GM10266 (cell line): ENCODE data around the gene DYRK3.

Experiments
- DNase-seq: peaks from one replicate; pipeline ENCODE4 v3.0.0; 2012; ENCODE audit errors: extremely low spot score
- CTCF ChIP-seq: IDR thresholded peaks from 2 replicates; pipeline ENCODE4 v1.5.1; 2012; ENCODE audit warnings: mild to moderate bottlenecking, low read depth; ENCODE audit not compliant: control insufficient read depth, insufficient read depth; ENCODE audit errors: missing control alignments

Gene DYRK3

DNA sequence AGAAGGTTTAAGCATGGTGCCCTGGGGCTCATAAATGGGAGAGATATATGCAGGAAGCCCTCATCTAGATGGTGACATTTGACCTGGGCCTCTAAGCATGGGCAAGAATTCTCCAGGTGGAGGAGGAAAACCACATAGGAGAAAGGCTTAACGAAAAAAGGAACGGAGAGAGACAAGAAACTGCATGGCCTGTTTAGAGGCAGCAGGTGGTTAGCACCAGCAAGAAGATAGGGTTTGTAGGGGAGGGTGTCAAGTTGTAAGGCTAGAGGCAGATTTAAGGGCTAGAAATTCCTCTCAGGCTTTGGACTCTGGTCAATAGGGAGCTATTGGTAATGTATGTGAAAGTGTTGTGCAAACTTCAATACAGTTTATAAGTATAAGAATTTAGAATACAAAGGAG lies 41.2 kb downstream of the DYRK3 start:
- TF ChIP-seq CTCF = no peak

DNA sequence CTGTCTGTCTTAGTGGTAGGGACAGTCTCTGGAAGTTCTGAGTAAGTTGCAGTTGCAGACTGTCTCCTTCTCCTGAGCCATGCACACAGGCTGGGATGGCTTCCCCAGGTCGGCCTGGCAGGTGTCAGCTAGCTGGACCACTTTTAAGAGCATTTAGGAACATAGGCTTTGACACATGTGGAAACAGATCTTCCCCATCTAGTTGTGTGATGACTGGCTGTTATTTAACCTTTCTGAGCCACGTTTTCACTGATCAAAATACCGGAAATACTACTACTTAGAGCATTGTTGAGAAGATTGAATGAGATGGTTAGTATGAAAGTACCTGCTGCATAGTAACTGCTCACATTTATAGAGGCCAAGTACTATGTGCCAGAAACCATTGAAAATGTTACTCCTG lies 43.2 kb downstream of the DYRK3 start:
- TF ChIP-seq CTCF = no peak
- DNase-seq = no peak

More for the DNA sequence above, 41.2 kb downstream of the DYRK3 start:
- no peak for DNase-seq

GRCh38 chr1:206679738-206680211 lies 44.4 kb downstream of the DYRK3 start:
- no peak for TF ChIP-seq CTCF
- DNase-seq = peak; percentile 78

DNA sequence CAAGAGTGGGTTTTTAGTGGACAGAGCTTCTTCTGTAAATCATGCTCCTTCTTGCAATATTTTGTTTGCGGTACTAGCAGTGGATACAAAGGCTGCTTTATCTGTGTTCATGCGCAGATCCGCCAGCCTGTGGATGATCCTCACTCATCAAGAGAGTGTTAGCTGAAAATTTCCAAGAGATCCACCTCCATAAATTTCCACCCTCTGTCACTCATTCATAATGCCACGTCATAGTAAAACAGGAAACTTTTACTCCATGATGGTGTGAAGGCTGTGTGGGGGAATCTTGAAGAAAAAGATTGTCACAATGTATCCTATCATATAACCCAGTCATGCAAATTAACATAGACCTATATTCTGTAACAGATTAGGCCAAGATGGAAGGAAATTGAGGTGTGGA lies 44.9 kb downstream of the DYRK3 start:
- TF ChIP-seq CTCF = no peak
- no peak for DNase-seq

DNA sequence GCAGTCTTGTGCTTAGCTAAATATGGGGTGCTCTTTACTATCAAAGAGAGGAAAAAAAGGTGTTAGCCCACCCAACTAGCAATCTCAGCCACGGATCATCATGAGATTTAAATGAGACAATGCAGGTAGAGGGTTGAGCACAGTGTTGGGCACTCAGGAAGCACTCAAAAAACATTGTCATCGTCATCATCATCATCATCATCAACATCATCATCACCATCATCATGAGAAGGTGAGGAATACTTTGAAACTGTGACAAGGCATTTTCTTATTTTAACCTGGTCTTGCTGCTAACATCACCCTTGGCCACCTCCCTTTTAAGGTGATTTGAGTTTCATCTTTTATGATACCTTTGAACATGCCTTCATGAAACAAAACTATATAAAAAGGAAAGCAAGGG lies 46.0 kb downstream of the DYRK3 start:
- TF ChIP-seq CTCF = no peak
- no peak for DNase-seq

- no peak for TF ChIP-seq CTCF
- peak; percentile 42 for DNase-seq
Measured at GRCh38 chr1:206682111-206682510, 46.8 kb downstream of the DYRK3 start.

DNA sequence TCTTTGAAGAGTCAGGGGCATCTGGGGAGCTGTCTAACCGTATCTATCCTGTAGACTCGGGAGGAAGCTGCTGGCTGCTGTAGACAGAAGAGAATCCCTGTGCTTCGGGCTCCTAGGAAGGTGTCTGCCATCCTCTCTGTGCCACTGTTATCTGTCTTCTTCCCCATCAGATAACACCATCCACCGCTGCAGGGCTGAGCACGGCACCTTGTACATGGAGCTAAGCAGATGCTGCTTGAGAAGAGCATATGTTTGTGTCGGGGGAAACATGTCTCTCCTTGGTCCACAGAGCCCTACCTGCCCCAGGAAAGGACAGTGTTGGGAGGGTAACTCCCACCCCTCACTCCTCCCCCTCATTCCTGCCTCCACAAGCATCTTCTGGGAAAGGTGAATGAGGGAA lies 48.0 kb downstream of the DYRK3 start:
- DNase-seq = no peak
- TF ChIP-seq CTCF = no peak
